Ureter (tissue), 1 donor: ENCODE data around the gene PDPK1. TPM values are rescaled to one million over a fixed set of nuclear protein-coding genes. Genes with fewer than 3 reads are reported as not detected.
"Not testable (repeated sequence)": the region's sequence is repeated elsewhere in the genome, so short reads cannot be mapped to it uniquely, and the experiment has no call there.

Experiments used
- DNase-seq: peaks from one replicate; pipeline ENCODE4 v3.0.0-alpha.2; 2020; ENCODE audit warnings: low spot score
- total RNA-seq: library from RNA; stranded (reverse); gene quantifications from one replicate; pipeline ENCODE4 v1.2.4, GENCODE V29; 2023
- donor health status: DM: yes; HTN: yes; CAD: no.

Gene PDPK1
- total RNA-seq, 1 donor from 2014 or later = 65.9 TPM

- no peak for DNase-seq
Observed at GRCh38 chr16:2587891-2588565, 50.2 kb downstream of the PDPK1 start.

GRCh38 chr16:2591476-2592240 lies 53.8 kb downstream of the PDPK1 start:
- DNase-seq = no peak

GRCh38 chr16:2592786-2593185 lies 55.0 kb downstream of the PDPK1 start:
- no peak for DNase-seq

- DNase-seq = no peak
Observed at GRCh38 chr16:2595393-2596205, 57.8 kb downstream of the PDPK1 start.

- no peak for DNase-seq
Observed at GRCh38 chr16:2596747-2597559, 59.1 kb downstream of the PDPK1 start.

GRCh38 chr16:2597560-2597902 lies 59.7 kb downstream of the PDPK1 start:
- no peak for DNase-seq

- DNase-seq = no peak
Observed at GRCh38 chr16:2598133-2598641, 60.4 kb downstream of the PDPK1 start.

GRCh38 chr16:2598723-2599122 lies 60.9 kb downstream of the PDPK1 start:
- no peak for DNase-seq

- not testable (repeated sequence) for DNase-seq
Observed at GRCh38 chr16:2599165-2599564, 61.3 kb downstream of the PDPK1 start.

- DNase-seq = not testable (repeated sequence)
Observed at GRCh38 chr16:2599785-2600184, 62.0 kb downstream of the PDPK1 start.

GRCh38 chr16:2601301-2602025 lies 63.6 kb downstream of the PDPK1 start:
- DNase-seq = not testable (repeated sequence)

- not testable (repeated sequence) for DNase-seq
Observed at GRCh38 chr16:2602175-2602574, 64.4 kb downstream of the PDPK1 start.

- DNase-seq = peak; percentile 96
Observed at GRCh38 chr16:2603165-2604015, 65.6 kb downstream of the PDPK1 start.

GRCh38 chr16:2604016-2604369 lies 66.2 kb downstream of the PDPK1 start:
- DNase-seq = not testable (repeated sequence)

GRCh38 chr16:2606820-2607219 lies 69.0 kb downstream of the PDPK1 start:
- not testable (repeated sequence) for DNase-seq

- DNase-seq = not testable (repeated sequence)
Observed at GRCh38 chr16:2609345-2609744, 71.5 kb downstream of the PDPK1 start.

- no peak for DNase-seq
Observed at GRCh38 chr16:2609827-2610470, 72.1 kb downstream of the PDPK1 start.

- no peak for DNase-seq
Observed at GRCh38 chr16:2610781-2611498, 73.1 kb downstream of the PDPK1 start.

GRCh38 chr16:2611499-2611862 lies 73.7 kb downstream of the PDPK1 start:
- no peak for DNase-seq
